PC-9 (cell line): ENCODE results near the gene RNF149. TPM values are rescaled to one million over a fixed set of nuclear protein-coding genes. Genes with fewer than 3 reads are reported as not detected.

Source experiments
- BruUV-seq: library from RNA; stranded (reverse); fragments of 400-500 nt; replicated peaks from 2 replicates; lab custom pipeline; 2021; lab: Mats Ljungman, UMichigan
- CTCF ChIA-PET: fragments of 300-600 bp; sonication (Branson Sonifier 250); formaldehyde crosslinking; loops from one replicate; lab custom pipeline; 2022; ENCODE audit warnings: antibody characterized with exemption; lab: Charles Lee
- POLR2A ChIA-PET: fragments of 300-600 bp; sonication (Branson Sonifier 250); formaldehyde crosslinking; loops from one replicate; lab custom pipeline; 2022; ENCODE audit warnings: antibody characterized with exemption; ENCODE audit not compliant: unreplicated experiment; lab: Charles Lee
- DNase-seq, 2 experiments: peaks; one replicate each; pipeline versions ENCODE4 v3.0.0 to v3.0.0-alpha.2; 2015 to 2022; ENCODE audit warnings: mixed read lengths in 1 of 2
- H2AFZ ChIP-seq: fragments of 200-600 bp; sonication (generic); 2 replicates; pipeline ENCODE4 v1.8.1; 2017; ENCODE audit warnings: antibody characterized with exemption
- H3F3A ChIP-seq: fragments of 200-600 bp; sonication (generic); 2 replicates; pipeline ENCODE4 v1.8.1; 2017; ENCODE audit warnings: antibody characterized with exemption, mild to moderate bottlenecking, low read depth; ENCODE audit not compliant: insufficient read depth
- H3K27ac ChIP-seq: fragments of 200-600 bp; sonication (generic); 2 replicates; pipeline ENCODE4 v1.6.1; 2016; ENCODE audit warnings: mixed run types
- H3K27me3 ChIP-seq: fragments of 200-600 bp; sonication (generic); 2 replicates; pipeline ENCODE4 v1.6.1; 2016; ENCODE audit warnings: low read depth, mixed run types; ENCODE audit not compliant: insufficient read depth
- H3K36me3 ChIP-seq: fragments of 200-600 bp; sonication (generic); 2 replicates; pipeline ENCODE4 v1.6.1; 2016; ENCODE audit warnings: low read depth, mixed run types
- H3K4me1 ChIP-seq: fragments of 200-600 bp; sonication (generic); replicated peaks from 2 replicates; pipeline ENCODE4 v1.6.1; 2016; ENCODE audit warnings: mixed run types; ENCODE audit not compliant: insufficient read depth
- H3K4me2 ChIP-seq: fragments of 200-600 bp; sonication (generic); 2 replicates; pipeline ENCODE4 v1.6.1; 2017; ENCODE audit warnings: mixed run types
- H3K4me3 ChIP-seq: fragments of 200-600 bp; sonication (generic); 2 replicates; pipeline ENCODE4 v1.6.1; 2016; ENCODE audit warnings: mixed run types
- H3K79me2 ChIP-seq: fragments of 200-600 bp; sonication (generic); 2 replicates; pipeline ENCODE4 v1.6.1; 2017; ENCODE audit warnings: low read depth, mixed run types
- H3K9me2 ChIP-seq: fragments of 200-600 bp; sonication (generic); 2 replicates; pipeline ENCODE4 v1.8.1; 2017; ENCODE audit warnings: mild to moderate bottlenecking; ENCODE audit not compliant: insufficient read depth
- H3K9me3 ChIP-seq: fragments of 200-600 bp; sonication (generic); 2 replicates; pipeline ENCODE4 v1.8.1; 2016; ENCODE audit warnings: low read depth; ENCODE audit not compliant: insufficient read depth
- H4K20me1 ChIP-seq: fragments of 200-600 bp; sonication (generic); 2 replicates; pipeline ENCODE4 v1.8.1; 2017; ENCODE audit not compliant: insufficient read depth
- EZH2 ChIP-seq: fragments of 200-600 bp; sonication (generic); IDR thresholded peaks from 2 replicates; pipeline ENCODE4 v1.8.0; 2017; ENCODE audit warnings: antibody characterized with exemption, low read depth
- intact Hi-C: fragments of 100-400 bp; cut with micrococcal nuclease; formaldehyde crosslinking; loops from one replicate; pipeline ENCODE4 v1.10.0; 2022; ENCODE audit not compliant: unreplicated experiment
- total RNA-seq: library from RNA; stranded (reverse); gene quantifications from 2 replicates; pipeline ENCODE4 v1.2.3, GENCODE V29; 2021
- TF ChIP-seq, protein P1 (sequence below): fragments of 200-600 bp; sonication (generic); conservative IDR thresholded peaks from 2 replicates; pipeline ENCODE4 v1.6.1; 2017; ENCODE audit warnings: mixed run types, antibody characterized with exemption, mild to moderate bottlenecking, moderate library complexity

Gene RNF149
- total RNA-seq, 1 experiment from 2014 or later, result 58.6 TPM

DNA sequence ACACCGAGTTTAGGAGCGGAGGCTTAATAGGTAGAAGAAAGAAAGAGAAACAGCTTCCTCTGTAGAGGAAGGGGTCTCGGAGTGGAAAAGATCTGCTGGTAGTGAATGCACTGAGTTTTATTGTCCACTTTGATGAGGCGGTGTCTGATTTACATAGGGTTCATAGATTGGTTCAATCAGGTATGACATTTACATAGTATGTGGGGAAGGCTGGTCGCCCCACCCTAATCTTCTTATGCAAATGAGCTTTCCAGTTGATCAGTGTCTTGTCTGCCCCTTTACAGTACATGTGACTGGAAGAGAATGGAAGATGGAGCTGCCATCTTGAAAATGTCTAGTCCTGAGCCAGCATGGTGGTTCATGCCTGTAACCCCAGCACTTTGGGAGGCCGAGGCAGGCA, 75.7 kb downstream of the RNF149 start:
- Histone ChIP-seq H3K9me2 (no peaks in the 10 kb centered on the region), H3K27me3 (no peaks in the 10 kb centered on the region), H3K9me3 (no peaks in the 10 kb centered on the region; the same call in 1 of the 2 replicates), H2AFZ (no peak overlapping the region), H3K36me3 (no peaks in the 10 kb centered on the region; the same call in 1 of the 2 replicates), H3K4me3 (no peak overlapping the region), H3F3A (no peaks in the 10 kb centered on the region), H3K4me2 (no peak overlapping the region), H3K79me2 (no peaks in the 10 kb centered on the region), H4K20me1 (no peaks in the 10 kb centered on the region), H3K27ac (no peak overlapping the region), H3K4me1 (0 out of 2 replicates have a peak, but pooled peaks cover 6% of the 10 kb centered on the region)
- ChIA-PET CTCF (interaction anchor here (0.7 kb wide), 1 partner anchor 630 kb away, joined by 3 read pairs; no protein-coding TSS in a partner anchor), POLR2A (no interaction called here)
- intact Hi-C loops, result no loop called here
- BruUV-seq, result no TSS peak
- no peak for TF ChIP-seq EZH2
- TF ChIP-seq, protein P1, sequence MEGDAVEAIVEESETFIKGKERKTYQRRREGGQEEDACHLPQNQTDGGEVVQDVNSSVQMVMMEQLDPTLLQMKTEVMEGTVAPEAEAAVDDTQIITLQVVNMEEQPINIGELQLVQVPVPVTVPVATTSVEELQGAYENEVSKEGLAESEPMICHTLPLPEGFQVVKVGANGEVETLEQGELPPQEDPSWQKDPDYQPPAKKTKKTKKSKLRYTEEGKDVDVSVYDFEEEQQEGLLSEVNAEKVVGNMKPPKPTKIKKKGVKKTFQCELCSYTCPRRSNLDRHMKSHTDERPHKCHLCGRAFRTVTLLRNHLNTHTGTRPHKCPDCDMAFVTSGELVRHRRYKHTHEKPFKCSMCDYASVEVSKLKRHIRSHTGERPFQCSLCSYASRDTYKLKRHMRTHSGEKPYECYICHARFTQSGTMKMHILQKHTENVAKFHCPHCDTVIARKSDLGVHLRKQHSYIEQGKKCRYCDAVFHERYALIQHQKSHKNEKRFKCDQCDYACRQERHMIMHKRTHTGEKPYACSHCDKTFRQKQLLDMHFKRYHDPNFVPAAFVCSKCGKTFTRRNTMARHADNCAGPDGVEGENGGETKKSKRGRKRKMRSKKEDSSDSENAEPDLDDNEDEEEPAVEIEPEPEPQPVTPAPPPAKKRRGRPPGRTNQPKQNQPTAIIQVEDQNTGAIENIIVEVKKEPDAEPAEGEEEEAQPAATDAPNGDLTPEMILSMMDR, result no peak
- DNase-seq, result no peak

DNA sequence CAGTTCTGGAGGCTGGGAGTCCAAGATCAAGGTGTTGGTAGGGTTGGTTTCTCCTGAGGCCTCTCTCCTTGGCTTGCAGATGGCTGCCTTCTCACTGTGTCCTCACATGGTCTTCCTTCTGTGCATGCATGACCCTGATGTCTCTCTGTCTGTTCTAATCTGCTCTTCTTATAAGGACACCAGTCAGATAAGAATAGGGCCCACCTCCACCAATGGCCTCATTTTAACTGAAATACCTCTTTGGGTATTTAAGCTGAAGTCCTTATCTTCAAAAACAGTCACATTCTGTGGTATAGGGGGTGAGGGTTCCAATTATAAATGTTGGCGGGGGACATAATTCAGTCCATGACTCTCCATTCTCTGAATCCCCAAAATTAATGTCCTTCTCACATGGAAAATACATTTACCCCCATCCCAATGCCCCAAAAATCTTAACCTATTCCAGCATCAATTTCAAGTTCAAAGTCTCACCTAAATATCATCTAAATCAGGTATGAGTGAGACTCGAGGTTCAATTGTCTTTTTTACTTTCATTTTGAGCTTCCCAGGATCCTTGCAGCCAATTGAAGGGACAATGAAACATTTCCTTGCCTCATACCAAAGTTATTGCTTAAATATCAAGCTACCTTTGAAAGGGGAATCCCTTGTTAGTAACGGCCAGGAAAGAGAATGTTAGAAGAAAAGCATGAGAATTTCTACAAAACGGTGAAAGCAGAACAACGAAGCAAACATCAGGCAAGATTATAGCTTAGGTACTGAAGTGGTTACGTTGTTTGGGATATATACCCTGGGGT, 76.4 kb downstream of the RNF149 start:
- Histone ChIP-seq H2AFZ (no peak overlapping the region), H3K9me3 (no peaks in the 10 kb centered on the region; the same call in 1 of the 2 replicates), H3K4me2 (peak overlapping the region; percentile 33; the same call in 1 of the 2 replicates), H3K27ac (no peak overlapping the region), H4K20me1 (no peaks in the 10 kb centered on the region), H3K4me1 (0 out of 2 replicates have a peak, but pooled peaks cover 6% of the 10 kb centered on the region), H3K4me3 (no peak overlapping the region), H3F3A (no peaks in the 10 kb centered on the region), H3K27me3 (no peaks in the 10 kb centered on the region), H3K79me2 (no peaks in the 10 kb centered on the region), H3K36me3 (no peaks in the 10 kb centered on the region; the same call in 1 of the 2 replicates), H3K9me2 (no peaks in the 10 kb centered on the region)
- CTCF ChIA-PET, result interaction anchor here (0.6 to 0.7 kb wide), 2 partner anchors 34 to 629 kb away, joined by 3 to 10 read pairs; no protein-coding TSS in a partner anchor
- DNase-seq, result no peak
- POLR2A ChIA-PET, result no interaction called here
- TF ChIP-seq, protein P1, result no peak
- TF ChIP-seq EZH2, result no peak
- no TSS peak for BruUV-seq
- intact Hi-C loops, result no loop called here

DNA sequence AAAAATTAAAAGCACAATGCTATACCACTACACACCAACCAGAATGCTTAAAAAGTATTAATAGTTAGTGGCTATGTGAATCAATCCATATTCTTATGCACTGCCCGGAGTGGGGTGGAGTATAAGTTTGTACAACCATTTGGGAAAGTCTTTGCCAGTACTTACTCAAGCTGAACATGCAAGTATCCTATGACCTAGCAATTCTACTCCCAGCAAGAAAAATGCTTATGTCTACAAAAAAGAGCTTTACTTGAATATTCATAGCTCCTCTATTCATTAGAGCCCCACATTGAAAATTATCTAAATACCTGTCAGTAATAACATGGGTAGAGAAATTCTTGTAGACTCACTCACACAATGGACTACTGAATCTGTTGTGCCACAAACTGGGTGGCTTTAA, 77.3 kb downstream of the RNF149 start:
- ChIA-PET CTCF (interaction anchor here (0.6 kb wide), 1 partner anchor 33 kb away, joined by 10 read pairs; no protein-coding TSS in a partner anchor), POLR2A (no interaction called here)
- TF ChIP-seq EZH2, result no peak
- TF ChIP-seq, protein P1, result no peak
- 0 out of 2 replicates have a peak, but pooled peaks cover 6% of the 10 kb centered on the region for H3K4me1 ChIP-seq
- H2AFZ ChIP-seq, result no peak overlapping the region
- no peaks in the 10 kb centered on the region for H3K79me2 ChIP-seq
- intact Hi-C loops, result no loop called here
- no peak overlapping the region for H3K27ac ChIP-seq
- no peaks in the 10 kb centered on the region for H3K9me3 ChIP-seq
- H3K9me2 ChIP-seq, result no peaks in the 10 kb centered on the region
- H3K36me3 ChIP-seq, result no peaks in the 10 kb centered on the region; the same call in 1 of the 2 replicates
- BruUV-seq, result no TSS peak
- no peaks in the 10 kb centered on the region for H4K20me1 ChIP-seq
- no peak for DNase-seq
- no peak overlapping the region for H3K4me3 ChIP-seq
- no peaks in the 10 kb centered on the region for H3F3A ChIP-seq
- H3K27me3 ChIP-seq, result no peaks in the 10 kb centered on the region
- H3K4me2 ChIP-seq, result no peak overlapping the region
